GM23338 (cell line): ENCODE results near the gene SNX30. TPM values are rescaled to one million over a fixed set of nuclear protein-coding genes. Genes with fewer than 3 reads are reported as not detected.

Experiments used
- ATAC-seq: fragments of 200-7000 bp; cut with Tn5 transposase; 3 replicates; pipeline ENCODE4 v1.9.1; 2020
- DNase-seq: peaks from one replicate; pipeline ENCODE4 v3.0.0-alpha.2; 2015; ENCODE audit warnings: low spot score
- H2AFZ ChIP-seq: fragments of 200-600 bp; sonication (generic); 2 replicates; pipeline ENCODE4 v1.8.0; 2016; ENCODE audit warnings: antibody characterized with exemption, mild to moderate bottlenecking, moderate library complexity
- H3F3A ChIP-seq: fragments of 200-600 bp; sonication (generic); replicated peaks from 2 replicates; pipeline ENCODE4 v1.8.0; 2017; ENCODE audit warnings: antibody characterized with exemption, mixed run types, low read depth
- H3K27ac ChIP-seq: fragments of 200-600 bp; sonication (generic); 2 replicates; pipeline ENCODE4 v1.6.1; 2016; ENCODE audit warnings: low read depth
- H3K27me3 ChIP-seq: fragments of 200-600 bp; sonication (generic); 2 replicates; pipeline ENCODE4 v1.8.0; 2016; ENCODE audit warnings: mild to moderate bottlenecking, mixed run types, moderate library complexity; ENCODE audit not compliant: insufficient read depth
- H3K36me3 ChIP-seq: fragments of 200-600 bp; sonication (generic); 2 replicates; pipeline ENCODE4 v1.8.0; 2016; ENCODE audit warnings: mild to moderate bottlenecking; ENCODE audit not compliant: insufficient read depth
- H3K4me1 ChIP-seq: fragments of 200-600 bp; sonication (generic); 2 replicates; pipeline ENCODE4 v1.8.0; 2016; ENCODE audit warnings: mild to moderate bottlenecking, moderate library complexity; ENCODE audit not compliant: insufficient read depth
- H3K4me2 ChIP-seq: fragments of 200-600 bp; sonication (generic); 2 replicates; pipeline ENCODE4 v1.7.1; 2017; ENCODE audit warnings: mixed run types
- H3K4me3 ChIP-seq: fragments of 200-600 bp; sonication (generic); 2 replicates; pipeline ENCODE4 v1.6.1; 2016; ENCODE audit warnings: mixed run types
- H3K79me2 ChIP-seq: fragments of 200-600 bp; sonication (generic); replicated peaks from 2 replicates; pipeline ENCODE4 v1.8.0; 2017; ENCODE audit warnings: mild to moderate bottlenecking; ENCODE audit not compliant: insufficient read depth
- H3K9me2 ChIP-seq: fragments of 200-600 bp; sonication (generic); 2 replicates; pipeline ENCODE4 v1.8.0; 2017; ENCODE audit not compliant: insufficient read depth
- H4K20me1 ChIP-seq: fragments of 200-600 bp; sonication (generic); replicated peaks from 2 replicates; pipeline ENCODE4 v1.8.0; 2017; ENCODE audit warnings: mild to moderate bottlenecking; ENCODE audit not compliant: insufficient read depth
- H3K27ac Mint-ChIP-seq: 2 replicates; pipeline ENCODE4 v1.8.0; 2020; ENCODE audit warnings: inconsistent platforms, mild to moderate bottlenecking, moderate library complexity, mixed read lengths
- H3K27me3 Mint-ChIP-seq: 3 replicates; pipeline ENCODE4 v1.8.0; 2022; ENCODE audit warnings: low read depth, mild to moderate bottlenecking, moderate library complexity, mixed read lengths, inconsistent platforms; ENCODE audit not compliant: insufficient read depth, poor library complexity
- H3K36me3 Mint-ChIP-seq: 3 replicates; pipeline ENCODE4 v1.8.0; 2021; ENCODE audit warnings: low read depth, mild to moderate bottlenecking, inconsistent platforms, moderate library complexity, mixed read lengths
- H3K4me1 Mint-ChIP-seq: 3 replicates; pipeline ENCODE4 v1.8.0; 2020; ENCODE audit warnings: mild to moderate bottlenecking, inconsistent platforms, mixed read lengths
- H3K4me3 Mint-ChIP-seq: 3 replicates; pipeline ENCODE4 v1.8.0; 2021; ENCODE audit warnings: moderate library complexity, mild to moderate bottlenecking, inconsistent platforms, mixed read lengths
- H3K9me3 Mint-ChIP-seq: 3 replicates; pipeline ENCODE4 v1.8.0; 2020; ENCODE audit warnings: moderate library complexity, mild to moderate bottlenecking, inconsistent platforms, mixed read lengths
- CREB1 ChIP-seq: fragments of 250-450 bp; sonication (Bioruptor Pico); IDR thresholded peaks from 2 replicates; pipeline ENCODE4 v1.5.0; 2020; ENCODE audit warnings: low read depth, mild to moderate bottlenecking, moderate library complexity
- EZH2 ChIP-seq: fragments of 200-600 bp; sonication (generic); IDR thresholded peaks from one replicate; pipeline ENCODE4 v1.8.0; 2017; ENCODE audit warnings: antibody characterized with exemption, mild to moderate bottlenecking, low read depth; ENCODE audit not compliant: unreplicated experiment
- EZH2phosphoT487 ChIP-seq: fragments of 200-600 bp; sonication (generic); IDR thresholded peaks from one replicate; pipeline ENCODE4 v1.8.1; 2018; ENCODE audit warnings: antibody characterized with exemption; ENCODE audit not compliant: unreplicated experiment
- JUNB ChIP-seq: IDR thresholded peaks from one replicate; pipeline ENCODE4 v1.6.1; 2016; ENCODE audit warnings: antibody characterized with exemption; ENCODE audit not compliant: unreplicated experiment
- NANOG ChIP-seq: IDR thresholded peaks from 2 replicates; pipeline ENCODE4 v1.6.1; 2016; ENCODE audit warnings: antibody characterized with exemption, borderline replicate concordance
- STAT1 ChIP-seq: IDR thresholded peaks from one replicate; pipeline ENCODE4 v1.6.1; 2016; ENCODE audit warnings: antibody characterized with exemption; ENCODE audit not compliant: unreplicated experiment
- ZNF114 ChIP-seq: fragments of 250-450 bp; sonication (Bioruptor Pico); IDR thresholded peaks from 2 replicates; pipeline ENCODE4 v1.5.0; 2020; ENCODE audit warnings: mild to moderate bottlenecking, moderate library complexity
- ZNF331 ChIP-seq: fragments of 250-450 bp; sonication (Bioruptor Pico); IDR thresholded peaks from 2 replicates; pipeline ENCODE4 v1.5.0; 2020; ENCODE audit warnings: low read depth, mild to moderate bottlenecking, moderate library complexity
- polyA plus RNA-seq: library from polyadenylated mRNA; unstranded; fragments of >200 nt; fragmentation: Nextera tagmentation; extraction: Ambion mirVana; gene quantifications from 2 replicates; pipeline ENCODE4 v1.2.1, GENCODE V29; 2016
- total RNA-seq: library from RNA; depleted of rRNA; stranded (reverse); fragments of >200 nt; shearing (Covaris generic); gene quantifications from 2 replicates; pipeline ENCODE4 v1.2.3, GENCODE V29; 2014
- TF ChIP-seq, protein P1 (sequence below): IDR thresholded peaks from 2 replicates; pipeline ENCODE4 v1.6.1; 2016; ENCODE audit warnings: antibody characterized with exemption
- TF ChIP-seq, protein P2 (sequence below), 2 experiments: fragments of 200-600 bp in 1 of 2; sonication (generic) in 1 of 2; conservative IDR thresholded peaks; 2 replicates each; pipeline versions ENCODE4 v1.5.1 to v1.6.1; 2016 to 2017; ENCODE audit warnings: antibody characterized with exemption in 2 of 2, low read depth in 2 of 2, mild to moderate bottlenecking in 2 of 2, moderate library complexity in 1 of 2

Gene SNX30
- total and polyA plus RNA-seq, 2 experiments from 2014 or later, result 2.1 to 17.8 TPM

DNA sequence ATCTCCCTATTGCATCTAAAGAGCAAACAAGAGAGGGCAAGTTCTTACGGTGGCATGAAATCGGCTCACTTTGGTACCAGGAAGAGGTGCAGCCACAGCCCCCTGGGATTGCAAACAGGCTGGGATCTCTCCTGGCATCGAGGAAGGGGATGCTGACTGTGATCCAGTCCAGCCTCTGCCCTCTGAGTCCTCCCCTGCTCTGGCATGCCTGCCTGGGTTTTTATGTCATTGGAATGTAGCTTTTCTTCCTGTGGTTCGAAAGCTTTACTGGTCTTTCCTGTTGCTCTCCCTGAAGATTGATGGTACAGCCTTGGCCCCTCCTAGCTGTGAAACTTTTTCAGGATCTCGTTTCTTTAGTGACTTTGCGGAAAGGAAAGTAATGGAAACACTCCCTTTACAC is 133.5 kb downstream of the SNX30 start:
- Histone ChIP-seq H3K9me2 (no peaks in the 10 kb centered on the region), H2AFZ (no peak overlapping the region), H3K36me3 (no peaks in the 10 kb centered on the region), H3K4me1 (no peaks in the 10 kb centered on the region), H3K79me2 (no peaks in the 10 kb centered on the region), H3F3A (no peaks in the 10 kb centered on the region), H3K27me3 (peaks cover 2% of the 10 kb centered on the region; the same call in 1 of the 2 replicates), H4K20me1 (no peaks in the 10 kb centered on the region), H3K4me3 (no peak overlapping the region), H3K4me2 (no peak overlapping the region), H3K27ac (no peak overlapping the region)
- peak; percentile 52 for DNase-seq
- Mint-ChIP-seq H3K27ac (no peak overlapping the region; the same call in 1 of the 2 replicates), H3K4me3 (no peak overlapping the region), H3K9me3 (no peaks in the 10 kb centered on the region), H3K4me1 (peaks cover 5% of the 10 kb centered on the region; the same call in 1 of the 3 replicates), H3K36me3 (no peaks in the 10 kb centered on the region), H3K27me3 (peaks cover 4% of the 10 kb centered on the region)
- TF ChIP-seq CREB1 (CRISPR knock-in tag) (no peak), EZH2phosphoT487 (no peak), ZNF114 (no peak), STAT1 (no peak), JUNB (no peak), EZH2 (no peak), NANOG (no peak)
- TF ChIP-seq, protein P1, sequence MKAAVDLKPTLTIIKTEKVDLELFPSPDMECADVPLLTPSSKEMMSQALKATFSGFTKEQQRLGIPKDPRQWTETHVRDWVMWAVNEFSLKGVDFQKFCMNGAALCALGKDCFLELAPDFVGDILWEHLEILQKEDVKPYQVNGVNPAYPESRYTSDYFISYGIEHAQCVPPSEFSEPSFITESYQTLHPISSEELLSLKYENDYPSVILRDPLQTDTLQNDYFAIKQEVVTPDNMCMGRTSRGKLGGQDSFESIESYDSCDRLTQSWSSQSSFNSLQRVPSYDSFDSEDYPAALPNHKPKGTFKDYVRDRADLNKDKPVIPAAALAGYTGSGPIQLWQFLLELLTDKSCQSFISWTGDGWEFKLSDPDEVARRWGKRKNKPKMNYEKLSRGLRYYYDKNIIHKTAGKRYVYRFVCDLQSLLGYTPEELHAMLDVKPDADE, result no peak
- ATAC-seq, result peak; percentile 20; the same call in 1 of the 3 replicates

DNA sequence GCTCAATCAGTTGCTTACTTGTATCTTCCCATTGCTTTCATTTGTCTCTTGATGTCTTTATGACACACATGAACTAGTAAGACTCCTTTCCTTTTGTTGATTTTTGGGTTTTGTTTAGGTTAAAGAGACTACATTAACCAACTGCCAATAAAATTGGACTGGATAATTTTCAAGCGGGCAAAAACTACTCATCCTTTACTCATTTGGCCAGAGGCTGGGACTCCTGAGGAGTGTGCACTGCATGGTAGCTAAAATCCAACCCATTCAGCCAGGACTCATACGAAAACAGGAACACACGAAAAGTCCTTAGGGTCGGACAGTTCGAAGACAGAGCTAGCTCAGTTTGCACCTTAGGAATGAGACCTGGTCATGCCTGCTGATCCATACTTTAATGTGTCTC is 134.2 kb downstream of the SNX30 start:
- ATAC-seq, result no peak

DNA sequence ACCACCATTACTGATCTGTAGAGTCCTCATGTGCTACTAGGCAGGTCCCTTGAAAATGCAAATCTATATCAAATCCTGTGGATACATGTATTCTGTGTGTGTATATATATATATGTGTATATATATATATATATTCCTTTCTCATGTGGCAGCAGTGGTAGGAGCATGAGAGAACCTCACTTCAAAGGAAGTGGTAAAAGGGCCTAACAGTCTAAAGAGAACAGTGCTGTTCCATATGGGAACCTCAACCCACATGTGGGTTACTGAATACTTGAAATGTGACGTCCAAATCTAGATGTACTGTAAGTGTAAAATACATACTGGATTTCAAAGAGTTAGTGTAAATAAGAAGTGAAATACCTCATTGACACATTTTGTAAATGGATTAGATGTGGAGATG is 134.8 kb downstream of the SNX30 start:
- H3K9me2 ChIP-seq, result no peaks in the 10 kb centered on the region
- H3K4me1 ChIP-seq, result no peaks in the 10 kb centered on the region
- ATAC-seq (no peak), DNase-seq (no peak)
- peaks cover 15% of the 10 kb centered on the region for H3K27me3 Mint-ChIP-seq
- H3K4me1 Mint-ChIP-seq, result peaks cover 8% of the 10 kb centered on the region; the same call in 2 of the 3 replicates
- no peaks in the 10 kb centered on the region for H3K36me3 Mint-ChIP-seq
- no peaks in the 10 kb centered on the region for H3F3A ChIP-seq
- H3K9me3 Mint-ChIP-seq, result no peaks in the 10 kb centered on the region
- H2AFZ ChIP-seq, result no peak overlapping the region
- no peak overlapping the region for H3K4me2 ChIP-seq
- no peaks in the 10 kb centered on the region for H3K36me3 ChIP-seq
- H3K27me3 ChIP-seq, result peaks cover 14% of the 10 kb centered on the region
- no peak overlapping the region for H3K27ac ChIP-seq
- H4K20me1 ChIP-seq, result no peaks in the 10 kb centered on the region
- H3K27ac Mint-ChIP-seq, result no peak overlapping the region
- no peaks in the 10 kb centered on the region for H3K79me2 ChIP-seq
- no peak overlapping the region for H3K4me3 ChIP-seq
- H3K4me3 Mint-ChIP-seq, result no peak overlapping the region
- TF ChIP-seq, protein P2, sequence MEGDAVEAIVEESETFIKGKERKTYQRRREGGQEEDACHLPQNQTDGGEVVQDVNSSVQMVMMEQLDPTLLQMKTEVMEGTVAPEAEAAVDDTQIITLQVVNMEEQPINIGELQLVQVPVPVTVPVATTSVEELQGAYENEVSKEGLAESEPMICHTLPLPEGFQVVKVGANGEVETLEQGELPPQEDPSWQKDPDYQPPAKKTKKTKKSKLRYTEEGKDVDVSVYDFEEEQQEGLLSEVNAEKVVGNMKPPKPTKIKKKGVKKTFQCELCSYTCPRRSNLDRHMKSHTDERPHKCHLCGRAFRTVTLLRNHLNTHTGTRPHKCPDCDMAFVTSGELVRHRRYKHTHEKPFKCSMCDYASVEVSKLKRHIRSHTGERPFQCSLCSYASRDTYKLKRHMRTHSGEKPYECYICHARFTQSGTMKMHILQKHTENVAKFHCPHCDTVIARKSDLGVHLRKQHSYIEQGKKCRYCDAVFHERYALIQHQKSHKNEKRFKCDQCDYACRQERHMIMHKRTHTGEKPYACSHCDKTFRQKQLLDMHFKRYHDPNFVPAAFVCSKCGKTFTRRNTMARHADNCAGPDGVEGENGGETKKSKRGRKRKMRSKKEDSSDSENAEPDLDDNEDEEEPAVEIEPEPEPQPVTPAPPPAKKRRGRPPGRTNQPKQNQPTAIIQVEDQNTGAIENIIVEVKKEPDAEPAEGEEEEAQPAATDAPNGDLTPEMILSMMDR (conservative IDR thresholded peaks at IDR 0.05; ENCODE audit: low read depth in 2 of 2), result no peak
- TF ChIP-seq ZNF114 (no peak), STAT1 (no peak), EZH2phosphoT487 (no peak), ZNF331 (no peak)

More for the DNA sequence above, 134.2 kb downstream of the SNX30 start:
- Histone ChIP-seq H3K9me2 (no peaks in the 10 kb centered on the region), H4K20me1 (no peaks in the 10 kb centered on the region), H3K27ac (no peak overlapping the region), H3K4me2 (no peak overlapping the region), H3K27me3 (peaks cover 8% of the 10 kb centered on the region), H2AFZ (no peak overlapping the region), H3K4me3 (no peak overlapping the region), H3K79me2 (no peaks in the 10 kb centered on the region), H3K36me3 (no peaks in the 10 kb centered on the region), H3K4me1 (no peaks in the 10 kb centered on the region), H3F3A (no peaks in the 10 kb centered on the region)
- DNase-seq, result no peak
- Mint-ChIP-seq H3K27ac (no peak overlapping the region), H3K9me3 (no peaks in the 10 kb centered on the region), H3K27me3 (peaks cover 9% of the 10 kb centered on the region), H3K36me3 (no peaks in the 10 kb centered on the region), H3K4me3 (no peak overlapping the region), H3K4me1 (peaks cover 5% of the 10 kb centered on the region; the same call in 1 of the 3 replicates)
- TF ChIP-seq EZH2phosphoT487, result no peak
- no peak for TF ChIP-seq NANOG
- no peak for TF ChIP-seq STAT1
